GM12892 (cell line): ENCODE data around the gene C1orf116.

Source experiments
- DNase-seq: peaks from one replicate; pipeline ENCODE4 v3.0.0; 2011; ENCODE audit not compliant: insufficient read length
- FAIRE-seq: peaks from 2 replicates; lab custom pipeline; 2011; peaks lifted over from hg19 to GRCh38; lab: Jason Lieb, UNC
- POLR2A ChIP-seq: IDR thresholded peaks from 2 replicates; pipeline ENCODE4 v1.6.1; 2011; ENCODE audit warnings: low read depth, low read length, control low read depth
- POLR2AphosphoS5 ChIP-seq: IDR thresholded peaks from 2 replicates; pipeline ENCODE4 v1.6.1; 2011; ENCODE audit warnings: low read depth, low read length, control low read depth
- TAF1 ChIP-seq: IDR thresholded peaks from 2 replicates; pipeline ENCODE4 v1.6.1; 2011; ENCODE audit warnings: low read depth, mild to moderate bottlenecking, control low read depth, low read length, borderline replicate concordance

The C1orf116 gene

GRCh38 chr1:207001492-207002245 is 30.9 kb downstream of the C1orf116 start:
- no peak for TF ChIP-seq TAF1
- no peak for TF ChIP-seq POLR2AphosphoS5
- no peak for TF ChIP-seq POLR2A
- FAIRE-seq (no peak), DNase-seq (no peak)

- no peak for FAIRE-seq
- DNase-seq: no peak
- TF ChIP-seq POLR2AphosphoS5 (no peak), TAF1 (no peak), POLR2A (no peak)
Observed at GRCh38 chr1:207000651-207001291, 31.8 kb downstream of the C1orf116 start.

GRCh38 chr1:206998816-206999215 is 33.7 kb downstream of the C1orf116 start:
- no peak for FAIRE-seq
- TF ChIP-seq POLR2AphosphoS5: no peak
- TF ChIP-seq TAF1: no peak
- TF ChIP-seq POLR2A: no peak
- DNase-seq: no peak

- no peak for FAIRE-seq
Observed at GRCh38 chr1:206992790-206993189, 39.8 kb downstream of the C1orf116 start.

GRCh38 chr1:206987873-206988272 is 44.7 kb downstream of the C1orf116 start:
- FAIRE-seq (no peak), DNase-seq (no peak)
- TF ChIP-seq POLR2AphosphoS5 (no peak), POLR2A (no peak), TAF1 (no peak)

More at GRCh38 chr1:206992790-206993189, 39.8 kb downstream of the C1orf116 start:
- TF ChIP-seq POLR2A: no peak
- no peak for TF ChIP-seq POLR2AphosphoS5
- TF ChIP-seq TAF1: no peak
- DNase-seq: no peak

- no peak for DNase-seq
- no peak for TF ChIP-seq POLR2A
- no peak for TF ChIP-seq TAF1
- TF ChIP-seq POLR2AphosphoS5: no peak
- FAIRE-seq: no peak
Observed at GRCh38 chr1:206986885-206987284, 45.7 kb downstream of the C1orf116 start.

- FAIRE-seq (no peak), DNase-seq (no peak)
- TF ChIP-seq POLR2A (no peak), TAF1 (no peak), POLR2AphosphoS5 (no peak)
Observed at GRCh38 chr1:206986402-206986801, 46.2 kb downstream of the C1orf116 start.

- no peak for FAIRE-seq
- TF ChIP-seq POLR2AphosphoS5 (no peak), POLR2A (no peak), TAF1 (no peak)
- no peak for DNase-seq
Observed at GRCh38 chr1:206985162-206985749, 47.3 kb downstream of the C1orf116 start.

GRCh38 chr1:206982216-206982615 is 50.3 kb downstream of the C1orf116 start:
- TF ChIP-seq POLR2AphosphoS5 (no peak), POLR2A (no peak), TAF1 (no peak)
- DNase-seq (peak; percentile 35), FAIRE-seq (peak; percentile 78)

- TF ChIP-seq POLR2A (no peak), POLR2AphosphoS5 (no peak), TAF1 (no peak)
- DNase-seq (no peak), FAIRE-seq (peak; percentile 14)
Observed at GRCh38 chr1:206979379-206980043, 53.0 kb downstream of the C1orf116 start.

GRCh38 chr1:206978259-206978658 is 54.3 kb downstream of the C1orf116 start:
- no peak for FAIRE-seq
- TF ChIP-seq POLR2A: no peak
- no peak for TF ChIP-seq TAF1
- TF ChIP-seq POLR2AphosphoS5: no peak
- DNase-seq: no peak
